CD8-positive, alpha-beta memory T cell (primary cell): ENCODE measurements around the gene SMARCD3. TPM values are rescaled to one million over a fixed set of nuclear protein-coding genes. Genes with fewer than 3 reads are reported as not detected.

Source experiments
- CTCF ChIA-PET: fragments of 350-600 bp; sonication (Branson Sonifier 250); formaldehyde crosslinking; loops from one replicate; lab custom pipeline; 2021; ENCODE audit warnings: antibody characterized with exemption; lab: Charles Lee
- POLR2A ChIA-PET: fragments of 350-600 bp; sonication (Branson Sonifier 250); formaldehyde crosslinking; loops from one replicate; lab custom pipeline; 2021; ENCODE audit warnings: antibody characterized with exemption; lab: Charles Lee
- DNase-seq, 5 donors: peaks; one replicate each; pipeline versions ENCODE4 v3.0.0 to v3.0.0-alpha.2; 2020 to 2022; ENCODE audit warnings: mixed read lengths in 1 of 5
- H3K27ac ChIP-seq: one replicate; pipeline ENCODE4 v1.7.0; 2013; ENCODE audit warnings: low read depth, mild to moderate bottlenecking, low read length, moderate library complexity
- H3K27me3 ChIP-seq: 2 replicates; pipeline ENCODE4 v1.7.0; 2013; ENCODE audit warnings: low read length, mild to moderate bottlenecking; ENCODE audit not compliant: insufficient read depth, poor library complexity, severe bottlenecking
- H3K36me3 ChIP-seq: 2 replicates; pipeline ENCODE4 v1.7.0; 2013; ENCODE audit warnings: mild to moderate bottlenecking, low read length, moderate library complexity; ENCODE audit not compliant: insufficient read depth
- H3K4me1 ChIP-seq: 2 replicates; pipeline ENCODE4 v1.7.0; 2013; ENCODE audit warnings: mild to moderate bottlenecking, low read length, moderate library complexity; ENCODE audit not compliant: insufficient read depth
- H3K4me3 ChIP-seq: 2 replicates; pipeline ENCODE4 v1.7.0; 2013; ENCODE audit warnings: mild to moderate bottlenecking, low read length
- H3K9me3 ChIP-seq: 2 replicates; pipeline ENCODE4 v1.7.0; 2013; ENCODE audit warnings: mild to moderate bottlenecking, low read length
- H3K27ac Mint-ChIP-seq, 8 donors: one replicate each; pipeline ENCODE4 v1.8.0; 2020 to 2021; ENCODE audit warnings: mixed read lengths in 8 of 8, mild to moderate bottlenecking in 6 of 8, inconsistent platforms in 3 of 8, moderate library complexity in 3 of 8
- H3K27me3 Mint-ChIP-seq, 2 donors: one replicate each; pipeline ENCODE4 v1.8.0; 2020 to 2021; ENCODE audit warnings: mixed read lengths in 2 of 2, mild to moderate bottlenecking in 1 of 2, moderate library complexity in 1 of 2
- H3K36me3 Mint-ChIP-seq, 3 donors: one replicate each; pipeline ENCODE4 v1.8.0; 2020 to 2021; ENCODE audit warnings: mixed read lengths in 3 of 3, inconsistent platforms in 1 of 3, mild to moderate bottlenecking in 1 of 3
- H3K4me1 Mint-ChIP-seq, 3 donors: one replicate each; pipeline ENCODE4 v1.8.0; 2020 to 2021; ENCODE audit warnings: mixed read lengths in 3 of 3, inconsistent platforms in 1 of 3, mild to moderate bottlenecking in 1 of 3
- H3K4me3 Mint-ChIP-seq, 7 donors: one replicate each; pipeline ENCODE4 v1.8.0; 2020 to 2021; ENCODE audit warnings: mixed read lengths in 7 of 7, mild to moderate bottlenecking in 6 of 7, moderate library complexity in 4 of 7, inconsistent platforms in 2 of 7
- H3K9me3 Mint-ChIP-seq, 5 donors: one replicate each; pipeline ENCODE4 v1.8.0; 2020 to 2022; ENCODE audit warnings: mixed read lengths in 5 of 5, mild to moderate bottlenecking in 3 of 5, moderate library complexity in 2 of 5, inconsistent platforms in 1 of 5
- polyA plus RNA-seq: library from polyadenylated mRNA; unstranded; fragments of 300-500 nt; fragmentation: Illumina TruSeq; gene quantifications from one replicate; pipeline ENCODE4 v1.2.3, GENCODE V29; 2021
- total RNA-seq, 2 experiments: library from RNA; stranded (reverse); gene quantifications; one replicate each; pipeline ENCODE4 v1.2.3, GENCODE V29; 2021

Gene SMARCD3
- 1 to 10 TPM; 1.8 to 2.1 TPM for total RNA-seq
- 5.7 TPM for polyA plus RNA-seq

GRCh38 chr7:151248346-151249033 is at the start of gene SMARCD3:
Gene SMARCD3 (minus strand): TSS chr7:151248694. CDS start chr7:151248562, 132 bp downstream.
- ChIA-PET CTCF (interaction anchor here (1.0 to 1.7 kb wide), 4 partner anchors 9 to 79 kb away, joined by 3 to 7 read pairs (median 4); no protein-coding TSS in a partner anchor), POLR2A (no interaction called here)
- Histone ChIP-seq H3K27me3 (peaks cover 35% of the 10 kb centered on the region), H3K4me3 (peak within 1 kb of the TSS; percentile 43), H3K4me1 (peaks cover 41% of the 10 kb centered on the region), H3K9me3 (no peaks in the 10 kb centered on the region), H3K27ac (no peak within 1 kb of the TSS), H3K36me3 (no peaks in the 10 kb centered on the region)
- Mint-ChIP-seq H3K4me1 (peaks cover 41 to 70% (median 45%) of the 10 kb centered on the region in 3 donors), H3K4me3 (peak within 1 kb of the TSS; percentile 81 to 92 (median 84)), H3K27me3 (peaks cover 25 to 34% of the 10 kb centered on the region in 2 donors), H3K36me3 (no peaks in the 10 kb centered on the region), H3K9me3 (no peaks in the 10 kb centered on the region), H3K27ac (peak within 1 kb of the TSS in 4 of 8 donors; percentile 33 to 85 (median 66))
- DNase-seq, result peak in 3 of 5 donors; percentile 24 to 53 (median 39)

DNA sequence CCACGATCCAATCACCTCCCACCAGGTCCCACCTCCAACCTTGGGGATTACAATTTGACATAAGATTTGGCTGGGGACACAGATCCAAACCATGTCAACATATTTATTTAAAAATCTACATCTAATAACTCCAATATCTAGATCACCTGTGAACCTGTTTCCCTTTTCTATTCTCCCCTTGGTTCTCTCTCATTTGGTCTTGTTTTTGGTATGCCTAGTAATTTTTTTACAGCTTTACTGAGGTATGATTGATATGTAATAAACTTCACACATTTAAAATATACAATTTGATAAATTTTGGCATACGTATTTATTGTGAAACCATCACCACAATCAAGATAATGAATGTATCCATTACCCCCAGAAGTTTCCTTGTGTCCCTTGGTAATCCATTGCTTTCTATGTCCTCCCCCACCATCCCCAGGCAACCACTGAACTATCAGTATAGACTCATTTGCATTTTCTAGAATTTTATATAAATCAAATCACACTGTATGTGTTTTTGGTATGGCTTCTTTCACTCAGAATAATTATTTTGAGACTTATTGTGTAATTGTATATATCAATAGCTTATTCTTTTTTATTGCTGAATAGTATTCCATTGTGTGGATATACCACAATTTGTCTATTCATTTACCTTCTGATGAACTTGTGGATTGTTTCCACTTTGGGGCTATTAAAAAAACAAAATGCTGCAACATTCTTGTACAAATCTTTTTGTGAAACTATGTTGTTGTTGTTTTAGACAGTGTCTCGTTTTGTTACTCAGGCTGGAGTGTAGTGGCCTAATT is 47.9 kb upstream of the SMARCD3 start:
- H3K27ac Mint-ChIP-seq, result no peak overlapping the region
- DNase-seq, result no peak
- ChIA-PET CTCF (no interaction called here), POLR2A (no interaction called here)
- Histone ChIP-seq H3K27me3 (peaks cover 3% of the 10 kb centered on the region), H3K9me3 (no peaks in the 10 kb centered on the region), H3K36me3 (no peaks in the 10 kb centered on the region), H3K4me3 (no peak overlapping the region), H3K27ac (no peak overlapping the region), H3K4me1 (no peaks in the 10 kb centered on the region)
- H3K4me1 Mint-ChIP-seq, result no peaks in the 10 kb centered on the region
- H3K36me3 Mint-ChIP-seq, result peaks cover 0 to 9% (median 2%) of the 10 kb centered on the region in 3 donors
- H3K27me3 Mint-ChIP-seq, result peaks cover 24 to 34% of the 10 kb centered on the region in 2 donors
- peaks cover 6 to 8% (median 7%) of the 10 kb centered on the region in 5 donors for H3K9me3 Mint-ChIP-seq
- no peak overlapping the region for H3K4me3 Mint-ChIP-seq

GRCh38 chr7:151292850-151293249 is 44.4 kb upstream of the SMARCD3 start:
- CTCF ChIA-PET, result interaction anchor here (0.6 to 1.5 kb wide), 3 partner anchors 11 to 91 kb away, joined by 3 to 4 read pairs (median 3); no protein-coding TSS in a partner anchor
- Histone ChIP-seq H3K27ac (no peak overlapping the region), H3K4me3 (no peak overlapping the region), H3K27me3 (peaks cover 3% of the 10 kb centered on the region), H3K36me3 (no peaks in the 10 kb centered on the region), H3K4me1 (no peaks in the 10 kb centered on the region), H3K9me3 (no peaks in the 10 kb centered on the region)
- Mint-ChIP-seq H3K36me3 (peaks cover 0 to 9% (median 2%) of the 10 kb centered on the region in 3 donors), H3K27me3 (peaks cover 18 to 27% of the 10 kb centered on the region in 2 donors), H3K9me3 (peaks cover 6 to 8% (median 7%) of the 10 kb centered on the region in 5 donors), H3K27ac (no peak overlapping the region), H3K4me1 (no peaks in the 10 kb centered on the region), H3K4me3 (no peak overlapping the region)
- no peak for DNase-seq
- POLR2A ChIA-PET, result no interaction called here

DNA sequence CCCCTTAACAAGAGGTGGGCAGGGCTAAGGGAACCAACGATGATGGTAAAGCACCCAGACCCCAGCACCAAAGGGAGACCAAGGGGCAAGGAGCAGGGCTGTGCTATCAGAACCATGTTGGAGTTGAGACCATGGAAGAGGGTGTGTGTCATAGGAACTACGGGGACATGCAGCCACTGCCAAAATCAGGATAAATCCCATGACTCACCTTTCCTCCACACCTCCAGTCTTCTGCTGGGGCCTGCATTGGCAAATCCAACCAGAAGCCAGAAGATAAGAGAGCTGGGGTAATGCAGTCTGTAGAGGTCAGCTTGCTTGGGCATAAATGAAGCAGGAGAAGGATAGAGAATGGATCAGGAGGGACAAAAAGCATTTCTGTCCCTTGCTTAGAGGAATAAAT is 42.7 kb upstream of the SMARCD3 start:
- no peak for DNase-seq
- CTCF ChIA-PET, result interaction anchor here (1.5 kb wide), 1 partner anchor 13 kb away, joined by 4 read pairs; no protein-coding TSS in a partner anchor
- Histone ChIP-seq H3K27ac (no peak overlapping the region), H3K36me3 (no peaks in the 10 kb centered on the region), H3K4me3 (no peak overlapping the region), H3K9me3 (no peaks in the 10 kb centered on the region), H3K27me3 (peaks cover 3% of the 10 kb centered on the region), H3K4me1 (no peaks in the 10 kb centered on the region)
- H3K36me3 Mint-ChIP-seq, result peaks cover 0 to 6% (median 2%) of the 10 kb centered on the region in 3 donors
- POLR2A ChIA-PET, result no interaction called here
- peaks cover 13 to 21% of the 10 kb centered on the region in 2 donors for H3K27me3 Mint-ChIP-seq
- peaks cover 3 to 6% (median 4%) of the 10 kb centered on the region in 5 donors for H3K9me3 Mint-ChIP-seq
- no peaks in the 10 kb centered on the region for H3K4me1 Mint-ChIP-seq
- no peak overlapping the region for H3K27ac Mint-ChIP-seq
- H3K4me3 Mint-ChIP-seq, result no peak overlapping the region

- no peaks in the 10 kb centered on the region for H3K36me3 ChIP-seq
- CTCF ChIA-PET, result no interaction called here
- H3K9me3 ChIP-seq, result no peaks in the 10 kb centered on the region
- POLR2A ChIA-PET, result no interaction called here
- H3K4me1 Mint-ChIP-seq, result no peaks in the 10 kb centered on the region
- no peaks in the 10 kb centered on the region for H3K4me1 ChIP-seq
- H3K27me3 Mint-ChIP-seq, result peaks cover 8 to 18% of the 10 kb centered on the region in 2 donors
- peaks cover 3% of the 10 kb centered on the region for H3K27me3 ChIP-seq
- peaks cover 0 to 2% (median 0%) of the 10 kb centered on the region in 3 donors for H3K36me3 Mint-ChIP-seq
- H3K27ac Mint-ChIP-seq, result no peak overlapping the region
- H3K27ac ChIP-seq, result no peak overlapping the region
- no peak overlapping the region for H3K4me3 Mint-ChIP-seq
- H3K4me3 ChIP-seq, result no peak overlapping the region
- no peak for DNase-seq
- no peaks in the 10 kb centered on the region for H3K9me3 Mint-ChIP-seq
Measured at GRCh38 chr7:151290355-151290760, 41.9 kb upstream of the SMARCD3 start.

DNA sequence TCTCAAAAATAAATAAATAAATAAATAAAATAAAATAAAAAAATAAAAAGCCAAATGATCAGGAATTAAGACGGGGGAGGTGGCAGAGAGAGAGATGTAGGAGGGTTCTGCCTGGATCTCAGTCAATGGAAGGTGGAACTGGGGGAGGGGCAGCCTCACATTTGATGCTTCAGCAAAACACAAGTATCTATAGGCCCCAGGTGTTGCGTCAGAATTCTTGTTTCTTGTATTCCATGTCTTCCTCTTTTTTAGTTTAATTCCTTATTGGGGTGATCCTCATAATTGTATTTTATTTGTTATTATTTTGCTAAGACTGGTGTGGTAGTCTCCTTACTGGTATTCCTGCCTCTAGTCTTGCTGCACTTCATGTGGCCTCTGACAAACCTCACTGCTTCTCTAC is 41.4 kb upstream of the SMARCD3 start:
- Histone ChIP-seq H3K4me3 (no peak overlapping the region), H3K36me3 (no peaks in the 10 kb centered on the region), H3K4me1 (no peaks in the 10 kb centered on the region), H3K27me3 (peaks cover 3% of the 10 kb centered on the region), H3K9me3 (no peaks in the 10 kb centered on the region), H3K27ac (no peak overlapping the region)
- no peaks in the 10 kb centered on the region for H3K4me1 Mint-ChIP-seq
- DNase-seq, result no peak
- H3K4me3 Mint-ChIP-seq, result no peak overlapping the region
- ChIA-PET CTCF (no interaction called here), POLR2A (no interaction called here)
- no peaks in the 10 kb centered on the region for H3K36me3 Mint-ChIP-seq
- peaks cover 7 to 15% of the 10 kb centered on the region in 2 donors for H3K27me3 Mint-ChIP-seq
- H3K9me3 Mint-ChIP-seq, result no peaks in the 10 kb centered on the region
- H3K27ac Mint-ChIP-seq, result no peak overlapping the region

GRCh38 chr7:151286148-151286547 is 37.7 kb upstream of the SMARCD3 start:
- H3K9me3 Mint-ChIP-seq, result peaks cover 0 to 2% (median 0%) of the 10 kb centered on the region in 5 donors
- Histone ChIP-seq H3K27ac (no peak overlapping the region), H3K9me3 (no peaks in the 10 kb centered on the region), H3K4me3 (no peak overlapping the region), H3K36me3 (no peaks in the 10 kb centered on the region), H3K4me1 (no peaks in the 10 kb centered on the region), H3K27me3 (no peaks in the 10 kb centered on the region)
- H3K4me3 Mint-ChIP-seq, result no peak overlapping the region
- no peak overlapping the region for H3K27ac Mint-ChIP-seq
- CTCF ChIA-PET, result interaction anchor here (1.0 to 1.8 kb wide), 4 partner anchors 18 to 40 kb away, joined by 3 to 4 read pairs (median 3); no protein-coding TSS in a partner anchor
- H3K36me3 Mint-ChIP-seq, result peaks cover 0 to 7% (median 0%) of the 10 kb centered on the region in 3 donors
- H3K4me1 Mint-ChIP-seq, result no peaks in the 10 kb centered on the region
- no peak for DNase-seq
- peaks cover 11 to 23% of the 10 kb centered on the region in 2 donors for H3K27me3 Mint-ChIP-seq
- POLR2A ChIA-PET, result no interaction called here
